ENCODE results near the gene UHRF1. TPM values are rescaled to one million over a fixed set of nuclear protein-coding genes. Genes with fewer than 3 reads are reported as not detected.
A peak's percentile ranks its signal among the peaks of the same experiment; 100 is the strongest.
"Not testable (repeated sequence)": the region's sequence is repeated elsewhere in the genome, so short reads cannot be mapped to it uniquely, and the experiment has no call there.

The UHRF1 gene
- total RNA-seq, 2 donors from 2014 or later: 2.2 to 2.9 TPM

DNA sequence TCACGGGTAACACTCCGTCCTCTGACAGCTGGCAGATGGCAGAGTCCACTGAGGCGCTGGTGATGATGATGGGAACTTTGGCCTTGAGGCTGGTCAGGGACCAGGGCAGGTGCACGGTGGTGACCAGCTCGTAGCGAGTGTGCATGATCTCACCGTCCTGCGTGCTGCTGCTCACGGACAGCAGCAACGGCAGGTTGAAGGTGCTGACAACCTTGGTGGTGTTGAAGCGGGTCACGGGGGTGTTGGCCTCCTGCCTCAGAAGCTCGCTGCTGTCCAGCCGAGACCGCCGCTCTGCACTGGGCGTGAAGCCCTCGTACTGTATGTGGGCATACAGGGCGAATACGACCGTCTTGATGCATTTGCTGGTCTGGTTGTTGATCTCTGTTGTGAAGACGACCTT, 18.2 kb upstream of the UHRF1 start:
- intact Hi-C loops (cut with DNase I): no loop called here
- no peak for DNase-seq (ENCODE audit: low spot score)

DNA sequence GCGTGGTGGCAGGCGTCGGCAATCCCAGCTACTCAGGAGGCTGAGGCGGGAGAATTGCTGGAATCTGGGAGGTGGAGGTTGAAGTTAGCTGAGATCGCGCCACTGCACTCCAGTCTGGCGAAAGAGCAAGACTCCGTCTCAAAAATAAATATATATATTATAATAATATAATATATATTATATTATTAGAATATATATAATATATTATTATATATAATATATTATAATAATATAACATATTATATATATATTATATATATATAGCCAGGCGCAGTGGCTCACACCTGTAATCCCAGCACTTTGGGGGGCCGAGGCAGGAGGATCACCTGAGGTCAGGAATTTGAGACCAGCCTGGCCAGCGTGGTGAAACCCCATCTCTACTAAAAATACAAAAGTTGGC, 16.3 kb upstream of the UHRF1 start:
- intact Hi-C loops (cut with DNase I); DNase-seq (ENCODE audit: low spot score): not testable (repeated sequence)

DNA sequence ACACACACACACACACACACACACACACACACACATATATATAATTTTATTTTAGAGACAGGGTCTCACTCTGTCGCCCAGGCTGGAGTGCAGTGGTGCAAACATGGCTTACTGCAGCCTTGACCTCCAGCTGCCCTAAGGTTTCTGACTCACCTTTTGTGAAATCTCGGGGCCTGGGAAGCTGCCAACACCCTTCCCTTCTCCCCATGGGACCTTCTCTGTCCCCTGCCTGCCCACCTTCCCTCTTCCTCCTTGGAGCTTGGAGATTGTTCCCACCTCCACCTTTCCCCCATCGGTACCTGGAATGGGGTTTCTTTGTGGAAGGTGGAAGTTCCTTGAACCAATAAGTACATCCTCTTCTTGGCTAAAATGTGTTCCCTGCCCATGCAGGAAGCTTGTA, 12.9 kb upstream of the UHRF1 start:
- intact Hi-C loops (cut with DNase I): no loop called here
- no peak for DNase-seq (ENCODE audit: low spot score)

DNA sequence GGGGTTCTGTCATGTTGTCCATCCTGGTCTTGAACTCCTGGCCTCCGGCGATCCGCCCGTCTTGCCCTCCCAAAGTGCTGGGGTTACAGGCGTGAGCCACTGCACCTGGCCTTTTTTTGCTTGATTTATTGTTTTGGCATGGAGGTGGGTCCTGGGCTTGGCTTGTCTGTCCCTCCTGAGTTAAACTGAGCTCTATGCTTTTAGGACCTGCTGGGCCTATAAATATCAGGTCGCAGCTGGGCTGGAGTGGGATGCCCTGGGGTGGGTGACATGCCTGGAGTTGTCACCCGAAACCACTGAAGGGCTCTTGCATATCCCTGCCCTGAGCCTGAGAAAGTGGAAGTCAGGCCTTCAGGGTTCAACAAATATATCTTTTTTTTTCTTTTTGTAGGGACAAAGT, 12.2 kb upstream of the UHRF1 start:
- intact Hi-C loops (cut with DNase I): no loop called here
- DNase-seq (ENCODE audit: low spot score): no peak

DNA sequence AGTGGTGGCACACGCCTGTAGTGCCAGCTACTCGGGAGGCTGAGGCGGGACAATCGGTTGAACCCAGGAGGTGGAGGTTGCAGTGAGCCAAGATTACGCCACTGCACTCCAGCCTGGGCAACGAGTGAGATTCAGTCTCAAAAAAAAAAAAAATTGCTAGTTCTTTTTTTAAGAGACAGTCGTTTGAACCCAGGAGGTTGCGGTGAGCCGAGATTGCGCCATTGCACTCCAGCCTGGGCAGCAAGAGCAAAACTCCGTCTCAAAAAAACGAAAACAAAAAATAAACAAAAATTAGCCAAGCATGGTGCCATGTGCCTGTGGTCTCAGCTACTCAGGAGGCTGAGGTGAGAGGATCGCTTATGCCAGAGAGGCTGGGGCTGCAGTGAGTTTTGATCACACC, 8.4 kb upstream of the UHRF1 start:
- intact Hi-C loops (cut with DNase I); DNase-seq (ENCODE audit: low spot score): not testable (repeated sequence)

DNA sequence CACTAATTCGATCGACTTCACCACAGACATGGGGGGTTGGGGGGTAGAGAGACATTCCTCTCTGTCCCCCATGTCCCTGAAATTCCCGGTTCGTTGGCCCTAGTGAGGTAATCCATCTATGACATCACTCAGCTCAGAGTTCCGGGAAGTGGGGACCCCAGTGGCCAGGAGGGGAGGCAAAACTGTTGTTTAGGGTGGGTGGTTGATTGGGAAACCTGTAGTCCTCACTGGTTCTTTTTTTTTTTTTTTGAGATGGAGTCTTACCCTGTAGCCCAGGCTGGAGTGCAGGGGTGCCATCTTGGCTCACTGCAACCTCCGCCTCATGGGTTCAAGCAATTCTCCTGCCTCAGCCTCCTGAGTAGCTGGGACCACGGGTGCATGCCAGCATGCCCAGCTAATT, 6.5 kb upstream of the UHRF1 start, which contains the start of gene ARRDC5:
ARRDC5 (minus strand) TSS at position 101 of the 400 bp plus-strand sequence; CDS start at position 30, 71 bp downstream.
- no peak for DNase-seq (ENCODE audit: low spot score)
- intact Hi-C loops (cut with DNase I): no loop called here

DNA sequence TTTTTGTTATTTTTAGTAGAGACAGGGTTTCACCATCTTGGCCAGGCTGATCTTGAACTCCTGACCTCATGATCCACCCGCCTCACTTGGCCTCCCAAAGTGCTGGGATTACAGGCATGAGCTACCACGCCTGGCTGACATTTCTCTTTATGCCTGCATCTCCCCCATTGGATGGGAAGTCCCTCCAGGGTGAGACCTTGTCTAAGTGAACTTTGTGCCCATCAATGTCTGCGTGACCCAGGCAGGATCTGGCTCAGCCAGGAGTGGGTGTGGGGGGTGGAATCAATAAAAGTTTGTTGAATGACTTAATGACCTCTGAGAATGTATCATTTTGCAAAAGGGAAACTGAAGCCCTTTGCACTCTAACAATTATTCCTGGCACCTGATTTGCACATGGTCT, 4.8 kb upstream of the UHRF1 start:
- intact Hi-C loops (cut with DNase I): no loop called here
- DNase-seq (ENCODE audit: low spot score): no peak

DNA sequence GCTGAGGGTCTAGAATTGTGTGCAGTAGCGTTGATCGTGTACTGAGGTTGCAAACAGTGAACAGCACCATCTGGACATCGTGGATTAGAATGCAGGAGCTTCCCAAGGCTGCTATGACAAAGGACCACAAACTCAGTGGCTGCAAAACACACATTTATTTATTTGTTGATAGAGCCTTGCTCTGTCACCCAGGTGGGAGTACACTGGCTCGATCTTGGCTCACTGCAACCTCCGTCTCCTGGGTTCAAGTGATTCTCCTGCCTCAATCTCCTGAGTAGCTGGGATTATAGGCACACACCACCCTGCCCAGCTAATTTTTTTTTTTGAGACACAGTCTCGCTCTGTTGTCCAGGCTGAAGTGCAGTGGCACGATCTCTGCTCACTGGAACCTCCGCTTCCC, 2.3 kb upstream of the UHRF1 start:
- DNase-seq (ENCODE audit: low spot score): no peak
- intact Hi-C loops (cut with DNase I): no loop called here

DNA sequence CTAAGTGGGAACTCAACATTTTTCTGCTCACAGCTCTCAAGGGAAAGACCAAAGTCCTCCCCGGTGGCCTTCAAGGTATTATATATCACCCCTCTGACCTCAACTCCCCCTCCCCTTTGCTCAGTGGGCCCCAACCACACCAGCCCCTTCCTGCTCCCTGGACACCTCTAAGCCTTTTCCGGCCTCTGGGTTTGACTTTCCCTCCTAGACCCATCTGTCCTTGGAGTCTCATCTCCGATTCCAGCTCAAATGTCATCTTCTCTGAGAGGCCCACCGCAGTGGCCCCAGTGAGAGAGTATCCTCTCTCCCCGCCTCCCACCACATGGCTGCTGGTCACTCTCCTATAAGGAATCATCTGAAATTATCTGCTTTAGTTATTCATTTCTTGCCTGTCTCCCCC, 941 bp upstream of the UHRF1 start:
- no peak for DNase-seq (ENCODE audit: low spot score)
- intact Hi-C loops (cut with DNase I): no loop called here

DNA sequence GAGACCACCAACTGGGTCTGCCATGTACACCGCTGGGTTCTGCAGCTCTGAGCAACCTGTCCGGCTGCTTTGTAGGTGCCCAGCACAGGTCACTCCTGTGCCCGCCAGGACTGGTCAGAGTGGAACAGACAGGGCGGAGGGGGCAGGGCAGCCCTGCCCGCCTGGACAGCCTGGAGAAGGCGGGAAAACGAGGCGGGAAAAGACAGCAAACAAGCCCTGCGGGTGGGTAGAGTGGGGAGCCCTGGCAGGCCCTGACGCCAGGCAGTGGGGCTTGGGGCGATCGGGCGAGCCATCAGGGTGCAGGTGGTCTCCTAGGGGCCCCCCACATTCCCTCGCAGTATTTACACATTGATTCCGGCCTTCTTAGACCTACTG, 533 bp upstream of the UHRF1 start:
- no peak for DNase-seq (ENCODE audit: low spot score)
- intact Hi-C loops (cut with DNase I): no loop called here

DNA sequence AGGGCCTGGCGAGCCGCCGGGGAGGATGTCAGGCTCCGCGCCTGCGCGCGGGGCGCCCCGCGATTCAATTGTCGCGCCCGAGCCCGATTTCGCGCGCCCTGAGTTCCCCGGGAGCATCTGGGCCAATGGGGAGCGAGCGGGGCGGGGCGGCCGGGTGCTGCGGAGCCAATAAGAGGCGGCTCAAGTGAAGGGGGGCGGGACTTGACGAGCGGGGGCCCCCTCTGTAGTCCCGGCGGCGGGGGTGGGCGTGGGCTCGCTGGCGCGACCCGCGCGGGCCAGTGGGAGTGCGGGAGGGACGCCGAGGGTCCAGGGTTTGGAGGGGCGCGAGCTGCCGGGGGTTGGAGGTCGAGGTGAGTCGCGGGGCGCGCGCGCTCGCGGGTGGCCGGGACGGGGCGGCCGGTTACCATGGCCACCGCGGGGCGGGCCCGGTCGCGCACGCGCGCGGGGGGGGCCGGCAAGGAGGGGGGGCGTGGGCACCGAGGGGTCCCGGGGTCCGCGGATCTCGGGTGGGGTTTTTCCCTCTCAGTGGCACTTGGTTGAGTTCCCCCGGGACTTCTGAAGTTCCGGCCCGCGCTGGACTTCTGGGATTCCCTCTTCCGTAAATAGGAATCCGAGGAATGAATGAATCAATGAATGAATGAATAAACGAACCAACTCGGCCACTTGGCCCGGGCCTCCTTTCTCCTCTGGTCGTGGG, 744 bp downstream of the UHRF1 start:
- DNase-seq (ENCODE audit: low spot score): peak; percentile 97
- intact Hi-C loops (cut with DNase I): loop anchor here (5.0 to 10.0 kb wide), 3 partner anchors 38 to 98 kb away; no protein-coding TSS in a partner anchor

DNA sequence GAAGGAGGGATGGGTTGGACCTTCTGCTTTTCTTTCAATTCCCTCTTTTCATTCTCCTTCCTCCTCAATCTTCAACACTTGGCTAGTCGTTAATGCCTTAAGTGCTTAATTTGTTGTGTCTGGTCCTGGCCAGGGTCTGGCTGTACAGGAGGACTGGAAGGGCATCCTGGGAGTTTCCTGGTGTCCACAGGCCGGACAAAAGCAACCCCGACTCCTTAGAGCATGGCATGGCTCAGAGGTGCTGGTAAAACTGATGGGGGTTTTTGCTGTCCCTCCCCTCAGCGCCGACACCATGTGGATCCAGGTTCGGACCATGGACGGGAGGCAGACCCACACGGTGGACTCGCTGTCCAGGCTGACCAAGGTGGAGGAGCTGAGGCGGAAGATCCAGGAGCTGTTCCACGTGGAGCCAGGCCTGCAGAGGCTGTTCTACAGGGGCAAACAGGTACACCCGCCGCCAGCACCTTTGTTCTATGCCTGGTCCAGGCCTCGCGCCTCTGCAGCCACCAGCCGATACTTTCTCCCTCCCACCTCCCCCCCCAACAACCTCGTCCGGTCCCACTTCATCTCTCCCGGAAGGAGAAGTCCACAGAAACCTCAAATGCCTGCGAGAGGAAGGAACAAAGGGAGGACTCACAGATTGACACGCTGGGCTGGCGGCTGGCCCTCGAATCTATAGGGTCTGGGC, 1.4 kb downstream of the UHRF1 start:
- no peak for DNase-seq (ENCODE audit: low spot score)

DNA sequence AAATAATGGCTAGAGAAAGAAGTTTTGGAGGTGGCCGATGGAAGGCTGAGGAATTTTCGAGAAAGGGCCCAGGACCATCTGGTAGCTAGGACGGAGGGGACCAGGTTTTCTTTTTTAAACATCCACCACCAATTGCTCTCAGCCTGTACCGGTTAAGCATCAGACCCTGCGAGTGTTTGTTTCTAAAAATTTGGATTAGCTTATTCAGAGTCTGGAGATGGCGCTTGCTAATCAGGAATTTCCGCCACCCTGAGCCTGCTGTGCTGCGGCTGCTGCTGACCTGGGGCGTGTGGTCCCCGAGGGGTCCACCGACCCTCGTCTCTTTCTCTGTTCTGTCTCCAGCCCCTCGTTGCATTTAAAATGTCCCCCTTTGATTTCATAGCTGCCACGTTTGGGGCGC, 2.0 kb downstream of the UHRF1 start:
- intact Hi-C loops (cut with DNase I): loop anchor here (5.0 to 10.0 kb wide), 3 partner anchors 39 to 99 kb away; no protein-coding TSS in a partner anchor
- DNase-seq (ENCODE audit: low spot score): no peak

More for the DNA sequence above, 1.4 kb downstream of the UHRF1 start:
- intact Hi-C loops (cut with DNase I): loop anchor here (5.0 to 10.0 kb wide), 3 partner anchors 38 to 98 kb away; no protein-coding TSS in a partner anchor

DNA sequence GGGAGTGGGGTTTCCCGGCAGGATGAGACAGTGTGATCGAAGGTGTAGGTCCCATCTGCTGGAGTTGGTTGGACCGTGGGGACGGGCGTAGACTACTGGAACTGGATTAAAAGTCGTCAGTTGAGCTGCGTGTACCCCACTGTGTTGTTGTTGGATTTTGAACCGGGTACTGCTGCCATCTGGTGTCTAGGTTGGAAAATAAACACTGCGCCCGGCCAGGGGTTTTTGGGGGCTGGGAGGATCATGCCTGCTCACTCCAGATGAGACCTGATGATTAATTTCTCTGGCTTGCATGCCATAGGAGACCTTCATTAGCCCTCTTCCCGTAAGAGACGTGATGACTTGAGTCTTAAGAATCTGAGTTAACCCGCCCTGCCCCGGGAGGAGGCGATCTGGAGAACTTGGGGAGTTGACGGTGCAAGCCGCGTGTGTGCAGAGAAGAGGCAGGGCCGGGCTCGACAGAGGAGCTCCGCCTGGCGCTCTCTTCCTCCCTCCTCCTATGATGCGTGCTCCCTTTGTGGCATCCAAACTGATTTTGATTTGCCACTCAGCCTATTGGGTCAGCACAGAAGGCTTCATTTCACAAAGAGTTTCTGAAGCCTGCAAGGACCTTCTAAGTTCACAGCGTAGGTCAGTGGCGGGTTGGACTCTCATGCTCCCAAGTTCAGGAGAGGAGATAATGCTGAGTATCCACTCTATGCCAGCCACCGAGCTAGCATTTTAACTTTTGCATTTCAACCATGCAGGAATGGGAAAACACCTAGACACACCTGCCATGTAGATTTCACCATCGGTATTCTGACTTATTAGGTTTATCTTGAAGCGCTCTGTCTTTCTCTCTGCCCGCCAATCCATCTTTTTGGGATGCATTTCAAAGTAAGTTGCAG, 2.7 kb downstream of the UHRF1 start:
- DNase-seq (ENCODE audit: low spot score): peak; percentile 96
- intact Hi-C loops (cut with DNase I): loop anchor here (5.0 to 10.0 kb wide), 3 partner anchors 40 to 100 kb away; no protein-coding TSS in a partner anchor

DNA sequence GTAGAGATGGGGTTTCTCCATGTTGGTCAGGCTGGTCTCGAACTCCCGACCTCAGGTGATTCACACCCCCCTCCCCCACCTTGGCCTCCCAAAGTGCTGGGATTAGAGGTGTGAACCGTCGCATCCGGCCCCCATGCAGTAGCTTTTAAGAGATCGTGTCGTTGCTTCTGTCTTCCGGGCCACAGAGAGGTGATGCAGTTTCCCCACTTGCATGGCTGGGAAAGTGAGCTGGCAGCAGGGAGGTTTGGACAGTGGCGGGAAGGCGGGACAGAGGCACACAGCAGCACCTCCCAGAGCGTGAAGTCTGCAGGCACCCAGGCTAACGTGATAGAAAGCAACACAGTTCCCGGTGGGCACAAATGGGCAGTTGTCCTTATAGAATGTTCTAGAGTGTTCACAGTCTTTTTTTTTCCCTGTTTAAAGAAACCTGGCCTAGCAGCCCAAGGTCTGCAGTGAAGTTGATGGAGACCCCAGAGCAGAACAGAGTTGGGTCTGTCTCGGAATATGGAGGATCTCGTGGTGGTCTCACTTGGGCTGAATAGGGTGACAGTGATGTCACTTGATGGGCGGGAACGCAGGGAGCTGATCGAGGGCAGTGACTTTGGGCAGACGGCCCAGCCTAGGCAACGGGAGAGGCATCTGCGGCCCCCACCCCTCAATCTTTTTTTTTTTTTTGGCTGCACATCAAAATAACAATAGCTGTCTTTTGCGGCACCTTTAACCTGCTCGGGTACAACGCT, 4.9 kb downstream of the UHRF1 start:
- intact Hi-C loops (cut with DNase I): loop anchor here (5.0 to 10.0 kb wide), 3 partner anchors 42 to 102 kb away; no protein-coding TSS in a partner anchor
- no peak for DNase-seq (ENCODE audit: low spot score)

DNA sequence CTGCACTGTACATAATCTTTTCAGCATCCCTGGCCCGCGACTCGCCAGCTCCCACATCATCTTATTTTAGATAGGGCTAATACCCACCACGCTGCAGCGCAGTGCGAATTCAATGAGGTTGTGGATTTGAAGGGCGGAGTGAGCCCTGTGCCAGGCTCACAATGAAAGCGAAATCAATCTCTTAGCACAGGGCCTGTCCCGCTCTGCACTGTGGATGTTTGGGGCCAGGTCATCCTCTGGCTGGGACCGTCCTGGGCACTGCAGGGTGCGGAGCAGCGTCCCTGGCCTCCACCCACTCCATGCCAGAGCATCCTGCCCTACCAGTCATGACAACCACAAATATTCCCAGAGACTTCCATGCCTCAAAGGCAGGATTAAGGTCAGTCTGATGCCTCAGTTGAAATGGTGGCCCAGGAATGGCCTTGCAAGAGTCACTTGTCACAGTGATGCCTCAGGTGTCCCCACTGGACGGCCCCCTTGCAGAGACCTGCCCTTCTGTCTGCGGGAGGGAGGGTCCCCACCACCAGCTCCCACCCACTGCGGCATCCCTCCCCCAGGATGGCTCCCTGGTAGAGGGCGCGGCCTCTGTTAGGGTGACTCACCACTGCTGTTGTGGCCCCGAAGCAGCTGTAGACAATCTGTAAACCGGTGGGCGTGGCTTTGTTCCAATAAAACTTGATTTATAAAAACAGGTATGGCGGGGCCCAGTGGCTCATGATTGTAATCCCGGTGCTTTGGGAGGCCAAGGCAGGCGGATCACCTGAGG, 5.6 kb downstream of the UHRF1 start:
- intact Hi-C loops (cut with DNase I): loop anchor here (5.0 to 10.0 kb wide), 3 partner anchors 43 to 103 kb away; no protein-coding TSS in a partner anchor
- DNase-seq (ENCODE audit: low spot score): no peak

DNA sequence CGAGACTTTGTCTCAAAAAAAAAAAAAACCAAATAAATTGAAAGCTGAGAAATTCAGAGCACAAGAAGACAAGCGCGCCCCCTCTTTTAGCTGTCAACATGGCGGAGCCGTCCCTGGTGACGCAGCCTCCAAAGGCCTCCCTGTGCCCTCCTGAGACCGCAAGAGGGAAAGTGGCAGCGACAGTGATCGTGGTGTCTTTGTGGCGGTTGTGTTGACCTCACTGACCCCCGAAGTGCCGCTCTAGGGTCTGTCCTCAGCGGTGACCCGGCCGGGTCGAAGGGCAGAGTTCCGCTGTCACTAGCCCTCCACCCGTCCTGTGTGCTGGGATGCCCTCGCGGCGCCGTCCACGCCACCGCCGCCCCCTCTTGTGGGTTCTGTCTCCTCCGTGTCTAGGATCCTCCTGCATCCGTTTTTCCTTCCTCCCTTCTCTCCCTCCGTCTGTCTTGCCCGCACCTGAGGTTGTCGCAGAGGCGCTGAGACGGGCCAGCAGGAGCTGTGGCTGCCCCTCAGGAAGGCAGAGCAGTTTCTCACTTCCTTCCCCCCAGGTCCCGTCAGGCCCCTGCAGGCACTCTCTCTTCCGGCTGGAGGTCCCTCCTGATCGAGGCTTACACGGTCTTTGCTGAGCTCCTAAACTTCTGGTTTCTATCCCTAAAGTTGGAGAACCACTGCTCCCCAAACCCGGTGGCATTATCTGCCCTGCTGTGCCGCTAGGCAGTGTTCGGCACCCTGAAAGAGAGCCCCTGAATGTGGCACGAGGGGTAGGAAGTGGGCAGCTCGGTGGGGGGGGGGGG, 7.2 kb downstream of the UHRF1 start:
- intact Hi-C loops (cut with DNase I): loop anchor here in 1 of 2 donors (2.0 to 10.0 kb wide), 2 partner anchors 62 to 336 kb away; no protein-coding TSS in a partner anchor
- no peak for DNase-seq (ENCODE audit: low spot score)

Data from posterior vena cava (tissue), 2 donors.